Pulmonary artery endothelial cell (primary cell): ENCODE measurements around the gene PCDHGA9. TPM values are rescaled to one million over a fixed set of nuclear protein-coding genes. Genes with fewer than 3 reads are reported as not detected.
"Not testable (repeated sequence)": the region's sequence is repeated elsewhere in the genome, so short reads cannot be mapped to it uniquely, and the experiment has no call there.

Experiments used
- DNase-seq: peaks from one replicate; pipeline ENCODE4 v3.0.0-alpha.2; 2011; ENCODE audit warnings: low read depth, low spot score
- total RNA-seq: library from RNA; depleted of rRNA; stranded (reverse); fragments of >200 nt; gene quantifications from 2 replicates; pipeline ENCODE4 v1.2.3, GENCODE V29; 2014

The PCDHGA9 gene
- total RNA-seq, 1 donor from 2014 or later: 1.2 TPM

DNA sequence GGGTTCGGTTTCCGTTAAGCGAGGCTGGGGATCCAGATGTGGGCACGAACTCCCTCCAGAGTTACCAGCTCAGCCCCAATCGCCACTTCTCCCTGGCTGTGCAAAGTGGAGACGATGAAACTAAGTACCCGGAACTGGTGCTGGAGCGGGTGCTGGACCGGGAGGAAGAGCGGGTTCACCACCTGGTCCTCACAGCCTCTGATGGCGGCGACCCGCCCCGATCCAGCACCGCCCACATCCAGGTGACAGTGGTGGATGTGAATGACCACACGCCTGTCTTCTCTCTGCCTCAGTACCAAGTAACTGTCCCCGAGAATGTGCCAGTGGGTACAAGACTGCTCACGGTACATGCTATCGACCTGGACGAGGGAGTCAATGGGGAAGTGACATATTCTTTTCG lies 19.2 kb upstream of the PCDHGA9 start:
- no peak for DNase-seq

DNA sequence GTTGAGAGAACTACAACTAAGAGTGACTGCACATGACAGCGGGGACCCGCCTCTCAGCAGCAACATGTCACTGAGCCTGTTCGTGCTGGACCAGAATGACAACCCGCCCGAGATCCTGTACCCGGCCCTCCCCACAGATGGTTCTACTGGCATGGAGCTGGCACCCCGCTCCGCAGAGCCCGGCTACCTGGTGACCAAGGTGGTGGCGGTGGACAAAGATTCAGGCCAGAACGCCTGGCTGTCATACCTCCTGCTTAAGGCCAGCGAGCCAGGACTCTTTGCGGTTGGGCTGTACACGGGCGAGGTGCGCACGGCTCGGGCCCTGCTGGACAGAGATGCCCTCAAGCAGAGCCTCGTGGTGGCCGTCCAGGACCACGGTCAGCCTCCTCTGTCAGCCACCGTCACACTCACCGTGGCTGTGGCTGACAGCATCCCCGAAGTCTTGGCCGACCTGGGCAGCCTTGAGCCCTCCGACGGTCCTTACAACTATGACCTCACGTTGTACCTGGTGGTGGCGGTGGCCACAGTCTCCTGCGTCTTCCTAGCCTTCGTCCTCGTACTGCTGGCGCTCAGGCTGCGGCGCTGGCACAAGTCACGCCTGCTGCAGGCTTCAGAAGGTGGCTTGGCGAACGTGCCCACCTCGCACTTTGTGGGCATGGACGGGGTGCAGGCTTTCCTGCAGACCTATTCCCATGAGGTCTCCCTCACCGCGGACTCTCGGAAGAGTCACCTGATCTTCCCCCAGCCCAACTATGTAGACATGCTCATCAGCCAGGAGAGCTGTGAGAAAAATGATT lies 17.9 kb upstream of the PCDHGA9 start:
- DNase-seq: no peak

DNA sequence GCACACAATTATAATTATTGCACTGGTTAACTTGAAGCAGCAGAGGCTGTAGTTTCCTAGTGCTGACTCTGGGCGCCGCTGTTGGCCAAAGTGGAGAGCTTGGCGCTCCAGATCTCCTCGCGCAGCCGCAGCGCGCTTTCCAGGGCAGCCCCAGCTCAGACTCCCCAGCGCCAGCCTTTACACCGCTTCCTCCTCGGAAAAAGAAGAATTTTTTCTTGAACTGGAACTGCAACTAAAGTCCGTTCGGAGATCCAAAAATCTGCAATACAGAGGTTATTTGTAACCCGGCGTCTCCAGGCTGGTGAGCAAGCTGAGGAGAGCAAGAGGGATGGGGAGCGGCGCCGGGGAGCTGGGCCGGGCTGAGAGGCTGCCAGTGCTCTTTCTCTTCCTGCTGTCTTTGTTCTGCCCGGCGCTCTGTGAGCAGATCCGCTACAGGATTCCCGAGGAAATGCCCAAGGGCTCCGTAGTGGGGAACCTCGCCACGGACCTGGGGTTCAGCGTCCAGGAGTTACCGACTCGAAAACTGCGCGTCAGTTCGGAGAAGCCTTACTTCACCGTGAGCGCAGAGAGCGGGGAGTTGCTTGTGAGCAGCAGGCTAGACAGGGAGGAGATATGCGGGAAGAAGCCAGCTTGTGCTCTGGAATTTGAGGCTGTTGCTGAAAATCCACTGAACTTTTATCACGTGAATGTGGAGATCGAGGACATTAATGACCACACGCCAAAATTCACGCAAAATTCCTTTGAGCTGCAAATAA lies 14.8 kb upstream of the PCDHGA9 start, which contains the start of gene PCDHGB4:
PCDHGB4 (plus strand) TSS at position 142 of the 755 bp plus-strand sequence; CDS start at position 329, 187 bp downstream.
- not testable (repeated sequence) for DNase-seq

DNA sequence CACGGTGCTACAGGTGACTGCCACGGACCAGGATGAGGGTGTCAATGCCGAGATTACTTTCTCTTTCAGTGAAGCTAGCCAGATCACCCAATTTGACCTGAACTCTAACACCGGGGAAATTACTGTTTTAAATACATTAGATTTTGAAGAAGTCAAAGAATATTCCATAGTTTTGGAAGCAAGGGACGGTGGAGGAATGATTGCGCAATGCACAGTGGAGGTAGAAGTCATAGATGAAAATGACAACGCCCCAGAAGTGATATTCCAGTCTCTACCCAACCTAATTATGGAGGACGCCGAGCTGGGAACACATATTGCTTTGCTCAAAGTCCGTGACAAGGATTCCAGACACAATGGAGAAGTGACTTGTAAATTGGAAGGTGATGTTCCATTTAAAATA lies 13.9 kb upstream of the PCDHGA9 start:
- DNase-seq: no peak

DNA sequence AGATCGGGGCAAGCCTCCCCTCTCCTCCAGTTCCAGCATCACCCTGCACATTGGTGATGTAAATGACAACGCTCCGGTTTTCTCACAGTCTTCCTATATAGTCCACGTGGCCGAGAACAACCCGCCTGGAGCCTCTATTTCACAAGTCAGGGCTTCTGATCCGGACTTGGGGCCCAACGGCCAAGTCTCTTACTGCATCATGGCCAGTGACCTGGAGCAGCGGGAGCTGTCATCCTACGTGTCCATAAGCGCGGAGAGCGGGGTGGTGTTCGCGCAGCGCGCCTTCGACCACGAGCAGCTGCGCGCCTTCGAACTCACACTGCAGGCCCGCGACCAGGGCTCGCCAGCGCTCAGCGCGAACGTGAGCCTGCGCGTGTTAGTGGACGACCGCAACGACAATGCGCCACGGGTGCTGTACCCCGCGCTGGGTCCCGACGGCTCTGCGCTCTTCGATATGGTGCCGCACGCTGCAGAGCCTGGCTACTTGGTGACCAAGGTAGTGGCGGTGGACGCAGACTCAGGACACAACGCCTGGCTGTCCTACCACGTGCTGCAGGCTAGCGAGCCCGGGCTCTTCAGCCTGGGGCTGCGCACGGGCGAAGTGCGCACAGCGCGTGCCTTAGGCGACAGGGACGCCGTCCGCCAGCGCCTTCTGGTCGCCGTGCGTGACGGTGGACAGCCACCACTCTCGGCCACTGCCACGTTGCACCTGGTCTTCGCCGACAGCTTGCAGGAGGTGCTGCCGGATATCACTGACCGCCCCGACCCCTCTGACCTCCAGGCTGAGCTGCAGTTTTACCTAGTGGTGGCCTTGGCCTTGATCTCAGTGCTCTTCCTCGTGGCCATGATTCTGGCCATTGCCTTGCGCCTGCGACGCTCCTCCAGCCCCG lies 13.2 kb upstream of the PCDHGA9 start:
- no peak for DNase-seq

DNA sequence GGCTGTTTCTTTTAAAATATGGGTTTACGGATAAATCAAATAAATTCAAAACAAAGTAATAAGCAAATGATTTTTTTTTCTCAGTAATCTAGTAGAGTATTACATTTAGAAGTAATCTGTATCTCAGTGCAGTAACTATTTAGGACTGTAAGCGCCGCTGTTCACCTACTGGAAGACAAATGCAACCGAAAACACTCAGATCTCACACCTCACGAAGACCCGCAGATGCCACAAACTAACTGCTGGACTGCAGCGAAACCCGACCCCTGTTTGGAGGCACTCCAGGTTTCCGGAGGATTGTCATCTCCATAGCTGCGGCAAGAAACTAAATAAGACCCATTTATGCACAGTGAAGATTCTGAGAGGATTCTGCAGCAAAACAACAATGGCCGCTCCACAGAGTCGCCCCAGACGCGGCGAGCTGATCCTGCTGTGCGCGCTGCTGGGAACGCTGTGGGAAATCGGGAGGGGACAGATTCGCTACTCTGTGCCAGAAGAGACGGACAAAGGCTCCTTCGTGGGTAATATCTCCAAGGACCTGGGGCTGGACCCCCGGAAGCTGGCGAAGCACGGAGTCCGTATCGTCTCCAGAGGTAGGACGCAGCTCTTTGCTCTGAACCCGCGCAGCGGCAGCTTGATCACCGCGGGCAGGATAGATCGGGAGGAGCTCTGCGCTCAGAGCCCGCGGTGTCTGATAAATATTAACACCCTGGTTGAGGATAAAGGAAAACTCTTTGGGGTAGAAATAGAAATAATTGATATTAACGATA lies 10.0 kb upstream of the PCDHGA9 start, which contains the start of gene PCDHGA8:
PCDHGA8 (plus strand) TSS at position 205 of the 770 bp plus-strand sequence; CDS start at position 386, 181 bp downstream.
- DNase-seq: no peak

DNA sequence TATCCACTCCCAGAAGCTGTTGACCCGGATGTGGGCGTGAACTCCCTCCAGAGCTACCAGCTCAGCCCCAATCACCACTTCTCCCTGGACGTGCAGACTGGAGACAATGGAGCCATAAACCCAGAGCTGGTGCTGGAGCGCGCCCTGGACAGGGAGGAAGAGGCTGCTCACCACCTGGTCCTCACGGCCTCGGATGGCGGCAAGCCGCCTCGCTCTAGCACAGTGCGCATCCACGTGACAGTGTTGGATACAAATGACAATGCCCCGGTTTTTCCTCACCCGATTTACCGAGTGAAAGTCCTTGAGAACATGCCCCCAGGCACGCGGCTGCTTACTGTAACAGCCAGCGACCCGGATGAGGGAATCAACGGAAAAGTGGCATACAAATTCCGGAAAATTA lies 9.3 kb upstream of the PCDHGA9 start:
- no peak for DNase-seq

DNA sequence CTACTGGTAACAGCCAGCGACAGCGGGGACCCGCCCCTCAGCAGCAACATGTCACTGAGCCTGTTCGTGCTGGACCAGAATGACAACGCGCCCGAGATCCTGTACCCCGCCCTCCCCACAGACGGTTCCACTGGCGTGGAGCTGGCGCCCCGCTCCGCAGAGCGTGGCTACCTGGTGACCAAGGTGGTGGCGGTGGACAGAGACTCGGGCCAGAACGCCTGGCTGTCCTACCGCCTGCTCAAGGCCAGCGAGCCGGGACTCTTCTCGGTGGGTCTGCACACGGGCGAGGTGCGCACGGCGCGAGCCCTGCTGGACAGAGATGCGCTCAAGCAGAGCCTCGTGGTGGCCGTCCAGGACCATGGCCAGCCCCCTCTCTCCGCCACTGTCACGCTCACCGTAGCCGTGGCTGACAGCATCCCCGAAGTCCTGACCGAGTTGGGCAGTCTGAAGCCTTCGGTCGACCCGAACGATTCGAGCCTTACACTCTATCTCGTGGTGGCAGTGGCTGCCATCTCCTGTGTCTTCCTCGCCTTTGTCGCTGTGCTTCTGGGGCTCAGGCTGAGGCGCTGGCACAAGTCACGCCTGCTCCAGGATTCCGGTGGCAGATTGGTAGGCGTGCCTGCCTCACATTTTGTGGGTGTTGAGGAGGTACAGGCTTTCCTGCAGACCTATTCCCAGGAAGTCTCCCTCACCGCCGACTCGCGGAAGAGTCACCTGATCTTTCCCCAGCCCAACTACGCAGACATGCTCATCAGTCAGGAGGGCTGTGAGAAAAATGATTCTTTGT lies 8.0 kb upstream of the PCDHGA9 start:
- not testable (repeated sequence) for DNase-seq

DNA sequence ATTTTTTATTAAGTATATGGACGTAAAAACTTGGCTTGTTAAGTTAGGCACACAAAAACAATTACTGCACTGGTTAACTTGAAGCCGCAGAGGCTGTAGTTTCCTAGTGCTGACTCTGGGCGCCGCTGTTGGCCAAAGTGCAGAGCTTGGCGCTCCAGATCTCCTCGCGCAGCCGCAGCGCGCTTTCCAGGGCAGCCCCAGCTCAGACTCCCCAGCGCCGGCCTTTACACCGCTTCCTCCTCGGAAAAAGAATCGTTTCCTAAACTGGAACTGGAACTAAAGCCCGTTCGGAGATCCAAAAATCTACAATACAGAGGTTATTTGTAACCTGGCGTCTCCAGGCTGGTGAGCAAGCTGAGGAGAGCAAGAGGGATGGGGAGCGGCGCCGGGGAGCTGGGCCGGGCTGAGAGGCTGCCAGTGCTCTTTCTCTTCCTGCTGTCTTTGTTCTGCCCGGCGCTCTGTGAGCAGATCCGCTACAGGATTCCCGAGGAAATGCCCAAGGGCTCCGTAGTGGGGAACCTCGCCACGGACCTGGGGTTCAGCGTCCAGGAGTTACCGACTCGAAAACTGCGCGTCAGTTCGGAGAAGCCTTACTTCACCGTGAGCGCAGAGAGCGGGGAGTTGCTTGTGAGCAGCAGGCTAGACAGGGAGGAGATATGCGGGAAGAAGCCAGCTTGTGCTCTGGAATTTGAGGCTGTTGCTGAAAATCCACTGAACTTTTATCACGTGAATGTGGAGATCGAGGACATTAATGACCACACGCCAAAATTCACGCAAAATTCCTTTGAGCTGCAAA lies 4.6 kb upstream of the PCDHGA9 start, which contains the start of gene PCDHGB5:
PCDHGB5 (plus strand) TSS at position 192 of the 796 bp plus-strand sequence; CDS start at position 373, 181 bp downstream.
- not testable (repeated sequence) for DNase-seq

DNA sequence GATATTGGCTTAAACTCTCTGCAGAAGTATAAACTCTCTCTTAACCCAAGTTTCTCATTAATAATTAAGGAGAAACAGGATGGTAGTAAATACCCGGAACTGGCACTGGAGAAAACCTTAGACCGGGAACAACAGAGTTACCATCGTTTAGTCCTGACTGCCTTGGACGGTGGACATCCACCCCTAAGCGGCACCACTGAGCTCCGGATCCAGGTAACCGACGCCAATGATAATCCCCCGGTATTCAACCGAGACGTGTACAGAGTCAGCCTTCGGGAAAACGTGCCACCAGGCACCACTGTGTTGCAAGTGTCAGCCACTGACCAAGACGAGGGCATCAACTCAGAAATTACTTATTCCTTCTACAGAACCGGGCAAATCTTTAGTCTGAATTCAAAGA lies 4.0 kb upstream of the PCDHGA9 start:
- no peak for DNase-seq

DNA sequence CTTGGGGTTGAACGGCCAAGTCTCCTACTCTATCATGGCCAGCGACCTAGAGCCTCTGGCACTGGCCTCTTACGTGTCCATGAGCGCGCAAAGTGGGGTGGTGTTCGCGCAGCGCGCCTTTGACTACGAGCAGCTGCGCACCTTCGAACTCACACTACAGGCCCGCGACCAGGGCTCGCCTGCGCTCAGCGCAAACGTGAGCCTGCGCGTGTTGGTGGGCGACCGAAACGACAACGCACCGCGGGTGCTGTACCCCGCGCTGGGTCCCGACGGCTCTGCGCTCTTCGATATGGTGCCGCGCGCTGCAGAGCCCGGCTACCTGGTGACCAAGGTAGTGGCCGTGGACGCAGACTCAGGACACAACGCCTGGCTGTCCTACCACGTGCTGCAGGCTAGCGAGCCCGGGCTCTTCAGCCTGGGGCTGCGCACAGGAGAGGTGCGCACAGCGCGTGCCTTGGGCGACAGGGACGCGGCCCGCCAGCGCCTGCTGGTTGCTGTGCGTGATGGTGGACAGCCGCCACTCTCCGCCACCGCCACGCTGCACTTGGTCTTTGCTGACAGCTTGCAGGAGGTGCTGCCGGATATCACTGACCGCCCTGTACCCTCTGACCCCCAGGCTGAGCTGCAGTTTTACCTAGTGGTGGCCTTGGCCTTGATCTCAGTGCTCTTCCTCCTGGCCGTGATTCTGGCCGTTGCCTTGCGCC lies 2.9 kb upstream of the PCDHGA9 start:
- no peak for DNase-seq

DNA sequence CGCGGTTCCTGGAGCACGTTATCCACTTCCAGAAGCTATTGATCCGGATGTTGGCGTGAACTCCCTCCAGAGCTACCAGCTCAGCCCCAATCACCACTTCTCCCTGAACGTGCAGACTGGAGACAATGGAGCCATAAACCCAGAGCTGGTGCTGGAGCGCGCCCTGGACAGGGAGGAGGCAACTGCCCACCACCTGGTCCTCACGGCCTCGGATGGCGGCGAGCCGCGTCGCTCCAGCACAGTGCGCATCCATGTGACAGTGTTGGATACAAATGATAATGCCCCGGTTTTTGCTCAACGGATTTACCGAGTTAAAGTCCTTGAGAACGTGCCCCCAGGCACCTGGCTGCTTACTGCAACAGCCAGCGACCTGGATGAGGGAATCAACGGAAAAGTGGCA lies 809 bp downstream of the PCDHGA9 start:
- DNase-seq: no peak

DNA sequence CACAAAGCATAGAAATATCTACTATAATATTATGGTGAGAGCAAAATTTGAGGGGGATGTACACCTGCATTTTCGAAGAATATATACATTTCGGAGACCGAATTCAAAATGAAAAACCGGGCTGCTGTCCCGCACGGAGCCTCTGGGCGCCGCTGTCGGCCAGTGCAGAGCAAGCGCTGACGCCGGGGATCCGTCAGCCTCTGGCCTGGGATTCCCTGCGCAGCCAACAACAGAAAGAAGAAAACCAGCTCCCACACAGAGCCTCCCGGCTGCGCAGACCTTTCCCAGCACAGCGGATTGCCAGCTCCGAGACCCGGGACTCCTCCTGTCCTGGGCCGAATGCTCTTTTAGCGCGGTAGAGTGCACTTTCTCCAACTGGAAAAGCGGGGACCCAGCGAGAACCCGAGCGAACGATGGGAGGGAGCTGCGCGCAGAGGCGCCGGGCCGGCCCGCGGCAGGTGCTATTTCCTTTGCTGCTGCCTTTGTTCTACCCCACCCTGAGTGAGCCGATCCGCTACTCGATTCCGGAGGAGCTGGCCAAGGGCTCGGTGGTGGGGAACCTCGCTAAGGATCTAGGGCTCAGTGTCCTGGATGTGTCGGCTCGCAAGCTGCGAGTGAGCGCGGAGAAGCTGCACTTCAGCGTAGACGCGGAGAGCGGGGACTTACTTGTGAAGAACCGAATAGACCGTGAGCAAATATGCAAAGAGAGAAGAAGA lies 5.4 kb downstream of the PCDHGA9 start, which contains the start of gene PCDHGB6:
PCDHGB6 (plus strand) TSS at position 232 of the 716 bp plus-strand sequence; CDS start at position 414, 182 bp downstream.
- not testable (repeated sequence) for DNase-seq

DNA sequence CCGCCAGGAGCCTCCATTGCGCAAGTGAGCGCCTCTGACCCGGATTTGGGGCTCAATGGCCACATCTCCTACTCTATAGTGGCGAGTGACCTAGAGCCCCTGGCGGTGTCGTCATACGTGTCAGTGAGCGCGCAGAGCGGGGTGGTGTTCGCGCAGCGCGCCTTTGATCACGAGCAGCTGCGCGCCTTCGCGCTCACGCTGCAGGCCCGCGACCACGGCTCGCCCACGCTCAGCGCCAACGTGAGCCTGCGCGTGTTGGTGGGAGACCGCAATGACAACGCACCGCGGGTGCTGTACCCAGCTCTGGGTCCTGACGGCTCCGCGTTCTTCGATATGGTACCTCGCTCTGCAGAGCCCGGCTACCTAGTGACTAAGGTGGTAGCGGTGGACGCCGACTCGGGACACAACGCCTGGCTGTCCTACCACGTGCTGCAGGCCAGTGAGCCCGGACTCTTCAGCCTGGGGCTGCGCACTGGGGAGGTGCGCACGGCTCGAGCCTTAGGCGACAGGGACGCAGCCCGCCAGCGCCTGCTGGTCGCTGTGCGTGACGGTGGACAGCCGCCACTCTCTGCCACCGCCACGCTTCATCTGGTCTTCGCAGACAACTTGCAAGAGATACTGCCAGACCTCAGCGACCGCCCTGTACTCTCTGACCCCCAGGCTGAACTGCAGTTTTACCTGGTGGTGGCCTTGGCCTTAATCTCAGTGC lies 7.2 kb downstream of the PCDHGA9 start:
- no peak for DNase-seq

DNA sequence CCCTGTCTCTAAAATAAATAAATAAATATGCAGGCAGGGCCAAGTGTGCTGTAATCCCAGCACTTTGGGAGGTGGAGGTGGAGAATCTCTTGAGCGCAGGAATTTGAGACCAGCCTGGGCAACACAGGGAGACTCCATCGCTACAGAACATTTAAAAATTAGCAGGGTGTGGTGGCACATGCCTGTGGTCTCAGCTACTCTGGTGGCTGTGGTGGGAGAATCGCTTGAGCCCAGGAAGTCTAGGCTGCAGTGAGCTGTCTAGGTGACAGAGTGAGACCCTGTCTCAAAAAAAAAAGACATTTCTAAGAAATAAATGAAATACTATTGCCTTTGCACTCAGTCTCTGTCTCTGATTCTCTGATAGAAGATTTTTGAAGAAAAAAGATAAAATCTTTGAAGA lies 9.0 kb downstream of the PCDHGA9 start:
- no peak for DNase-seq

DNA sequence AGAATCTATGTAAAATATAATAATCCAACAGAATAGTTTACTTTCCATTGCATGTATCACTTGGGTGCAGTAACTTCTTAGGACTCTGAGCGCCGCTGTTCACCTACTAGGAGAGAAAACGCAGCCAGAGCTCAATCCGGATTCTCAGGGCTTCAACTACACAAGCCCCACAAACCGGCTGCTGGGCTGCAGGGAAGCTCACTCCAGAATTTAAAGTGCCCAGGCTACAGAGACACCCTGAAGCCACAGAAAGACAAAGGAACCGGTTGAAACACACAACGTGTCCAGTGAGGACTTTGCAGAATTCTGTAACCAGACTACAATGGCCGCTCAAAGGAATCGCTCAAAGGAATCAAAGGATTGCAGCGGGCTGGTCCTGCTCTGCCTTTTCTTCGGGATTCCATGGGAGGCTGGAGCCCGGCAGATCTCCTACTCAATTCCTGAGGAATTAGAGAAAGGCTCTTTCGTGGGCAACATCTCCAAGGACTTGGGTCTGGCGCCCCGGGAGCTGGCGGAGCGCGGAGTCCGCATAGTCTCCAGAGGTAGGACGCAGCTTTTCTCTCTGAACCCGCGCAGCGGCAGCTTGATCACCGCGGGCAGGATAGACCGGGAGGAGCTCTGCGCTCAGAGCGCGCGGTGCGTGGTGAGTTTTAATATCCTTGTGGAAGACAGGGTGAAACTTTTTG lies 10.4 kb downstream of the PCDHGA9 start, which contains the start of gene PCDHGA10:
PCDHGA10 (plus strand) TSS at position 134 of the 686 bp plus-strand sequence; CDS start at position 323, 189 bp downstream.
- no peak for DNase-seq
